HepG2 (cell line): ENCODE measurements around the gene GLUD1. TPM values are rescaled to one million over a fixed set of nuclear protein-coding genes. Genes with fewer than 3 reads are reported as not detected.

Experiments used
- ARNTL ChIP-seq: sonication (generic); formaldehyde crosslinking; IDR thresholded peaks from 2 replicates; pipeline ENCODE4 v1.4.0; 2020; ENCODE audit warnings: mild to moderate bottlenecking, missing genetic modification reagents
- FOXO1 ChIP-seq: sonication (generic); formaldehyde crosslinking; IDR thresholded peaks from 2 replicates; pipeline ENCODE4 v1.4.0; 2020; ENCODE audit warnings: missing genetic modification reagents
- GABPB1 ChIP-seq: IDR thresholded peaks from 2 replicates; pipeline ENCODE4 v1.6.1; 2016; ENCODE audit warnings: mild to moderate bottlenecking, missing genetic modification reagents, moderate library complexity, missing compliant biosample characterization
- JDP2 ChIP-seq: sonication (generic); formaldehyde crosslinking; IDR thresholded peaks from 2 replicates; pipeline ENCODE4 v1.8.1; 2022; ENCODE audit warnings: missing genetic modification reagents, borderline replicate concordance
- MAZ ChIP-seq, 2 experiments: sonication (generic) in 1 of 2; formaldehyde crosslinking in 1 of 2; IDR thresholded peaks; 2 replicates each; pipeline versions ENCODE4 v1.5.0 to v1.6.1; 2012 to 2020; ENCODE audit warnings: low read depth in 2 of 2, mild to moderate bottlenecking in 2 of 2, borderline replicate concordance in 1 of 2, improper control_type of control experiment in 1 of 2, low read length in 1 of 2, missing genetic modification reagents in 1 of 2, moderate library complexity in 1 of 2
- PAWR ChIP-seq: sonication (generic); formaldehyde crosslinking; IDR thresholded peaks from 2 replicates; pipeline ENCODE4 v1.4.0; 2020; ENCODE audit warnings: missing genetic modification reagents, mild to moderate bottlenecking, borderline replicate concordance
- PCBP1 ChIP-seq: fragments of 200-400 bp; formaldehyde crosslinking; IDR thresholded peaks from 2 replicates; pipeline ENCODE4 v1.6.1; 2017; ENCODE audit warnings: mild to moderate bottlenecking, low read depth, low read length, borderline replicate concordance
- PCBP2 ChIP-seq: fragments of 200-400 bp; formaldehyde crosslinking; optimal IDR thresholded peaks from 2 replicates; pipeline ENCODE3; 2018; ENCODE audit warnings: low read length, low read depth; ENCODE audit not compliant: poor library complexity, severe bottlenecking
- PLRG1 ChIP-seq: fragments of 450-650 bp; conservative IDR thresholded peaks from 2 replicates; pipeline ENCODE4 v1.6.1; 2016
- TCF12 ChIP-seq, 2 experiments: fragments of 450-650 bp in 1 of 2; sonication (generic) in 1 of 2; formaldehyde crosslinking in 1 of 2; IDR thresholded peaks; 2 replicates each; pipeline versions ENCODE4 v1.6.1 to v1.8.0; 2017 to 2022; ENCODE audit warnings: antibody characterized with exemption in 1 of 2, mild to moderate bottlenecking in 1 of 2, missing genetic modification reagents in 1 of 2, moderate library complexity in 1 of 2
- THRA ChIP-seq: sonication (generic); formaldehyde crosslinking; IDR thresholded peaks from 2 replicates; pipeline ENCODE4 v1.4.0; 2020; ENCODE audit warnings: missing genetic modification reagents, borderline replicate concordance
- ZGPAT ChIP-seq: IDR thresholded peaks from 2 replicates; pipeline ENCODE4 v1.6.1; 2016; ENCODE audit warnings: mild to moderate bottlenecking
- ZNF292 ChIP-seq: sonication (generic); formaldehyde crosslinking; IDR thresholded peaks from 2 replicates; pipeline ENCODE4 v1.8.1; 2022; ENCODE audit warnings: mild to moderate bottlenecking, low read depth, missing genetic modification reagents, borderline replicate concordance
- ZNF329 ChIP-seq: sonication (generic); formaldehyde crosslinking; IDR thresholded peaks from 2 replicates; pipeline ENCODE4 v1.9.0; 2021; ENCODE audit warnings: low read depth, mild to moderate bottlenecking, missing genetic modification reagents
- ZNF337 ChIP-seq: sonication (generic); formaldehyde crosslinking; IDR thresholded peaks from 2 replicates; pipeline ENCODE4 v1.5.1; 2020; ENCODE audit warnings: missing genetic modification reagents, low read depth, mild to moderate bottlenecking, borderline replicate concordance
- ZNF382 ChIP-seq: sonication (generic); formaldehyde crosslinking; IDR thresholded peaks from 2 replicates; pipeline ENCODE4 v1.5.0; 2020; ENCODE audit warnings: missing genetic modification reagents, mild to moderate bottlenecking, borderline replicate concordance
- ZNF512 ChIP-seq: sonication (generic); formaldehyde crosslinking; IDR thresholded peaks from 2 replicates; pipeline ENCODE4 v1.4.0; 2020; ENCODE audit warnings: mild to moderate bottlenecking, missing genetic modification reagents
- ZNF720 ChIP-seq: sonication (generic); formaldehyde crosslinking; IDR thresholded peaks from 2 replicates; pipeline ENCODE4 v1.4.0; 2020; ENCODE audit warnings: missing genetic modification reagents
- polyA plus RNA-seq, 8 experiments: library from polyadenylated mRNA; depleted of rRNA in 3 of 8; stranded (reverse) in 7 of 8; unstranded in 1 of 8; fragments of >200 nt; fragmentation: Illumina TruSeq in 4 of 8; extraction: Trizol in 4 of 8; gene quantifications; 2 replicates each; pipeline versions ENCODE4 v1.2.1 to v1.2.3, GENCODE V29; 2011 to 2016; ENCODE audit warnings: low read depth in 4 of 8, missing spikeins in 1 of 8, mixed read lengths in 1 of 8; ENCODE audit not compliant: insufficient read depth in 1 of 8
- total RNA-seq, 5 experiments: library from RNA; depleted of rRNA; stranded (reverse); fragments of >200 nt; fragmentation: Illumina TruSeq; extraction: Trizol; gene quantifications; 2 replicates each; pipeline ENCODE4 v1.2.3, GENCODE V29; 2016; ENCODE audit warnings: low read depth in 1 of 5
- TF ChIP-seq, protein P1 (sequence below): sonication (generic); formaldehyde crosslinking; IDR thresholded peaks from 2 replicates; pipeline ENCODE4 v1.5.1; 2020; ENCODE audit warnings: missing genetic modification reagents, mild to moderate bottlenecking, borderline replicate concordance
- TF ChIP-seq, protein P2 (sequence below): sonication (generic); formaldehyde crosslinking; IDR thresholded peaks from 2 replicates; pipeline ENCODE4 v1.8.0; 2022; ENCODE audit warnings: mild to moderate bottlenecking, missing genetic modification reagents, moderate library complexity

The GLUD1 gene
- total and polyA plus RNA-seq, 2 of the 13 experiments (the other 11 are each of a cell fraction or from before 2014, with no cell fraction given), result 301 to 798 TPM

DNA sequence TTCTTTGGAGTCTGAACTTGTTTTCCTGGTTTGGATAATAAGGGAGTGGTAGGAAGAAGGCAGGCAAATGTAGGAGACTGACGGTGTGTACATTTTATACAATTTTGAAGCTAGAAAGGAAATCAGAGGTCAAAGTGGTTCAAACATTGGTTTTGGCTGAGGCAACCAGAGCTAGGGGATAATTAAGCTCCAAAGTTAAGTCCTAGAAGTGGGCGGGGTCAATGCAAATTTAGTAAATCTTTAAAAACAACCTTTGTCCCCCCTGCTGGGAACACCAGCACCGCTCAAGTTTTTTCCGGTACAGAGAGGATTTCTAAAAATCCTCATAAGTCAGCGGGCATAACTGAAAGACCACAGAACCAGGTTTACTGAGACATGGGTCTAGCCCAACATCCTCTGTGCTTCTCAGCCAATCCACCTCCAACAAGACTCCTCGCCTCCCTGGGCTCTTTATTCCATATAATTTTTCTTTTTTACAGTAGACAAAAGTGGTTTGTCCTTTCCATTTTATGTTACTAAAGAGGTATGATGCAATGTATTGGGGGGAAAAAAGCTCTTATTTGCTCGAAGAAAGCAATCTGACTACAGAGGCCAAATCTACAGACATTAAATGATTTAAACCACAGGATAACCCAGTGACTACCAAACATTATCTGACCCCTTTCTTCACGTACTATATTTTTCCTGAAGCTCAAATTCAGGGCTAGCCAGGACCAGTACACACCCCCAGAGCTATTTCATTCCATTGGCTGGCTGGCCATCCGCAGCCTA is 1.6 kb downstream of the GLUD1 start (continued):
- TF ChIP-seq PAWR (CRISPR knock-in tag) (no peak), THRA (CRISPR knock-in tag) (peak; percentile 9; the same call in 1 of the 2 replicates), ZNF329 (CRISPR knock-in tag) (0 out of 2 replicates have a peak, but pooled peaks have one; percentile 23), ZNF337 (CRISPR knock-in tag) (no peak), FOXO1 (CRISPR knock-in tag) (no peak), ZNF382 (CRISPR knock-in tag) (no peak), PCBP1 (no peak), PLRG1 (no peak), MAZ (IDR thresholded peaks at IDR 0.05; ENCODE audit: borderline replicate concordance, low read depth, low read length) (no peak), MAZ (CRISPR knock-in tag; IDR thresholded peaks at IDR 0.05; ENCODE audit: low read depth) (peak; percentile 27; the same call in 1 of the 2 replicates), TCF12 (IDR thresholded peaks at IDR 0.05) (no peak), TCF12 (CRISPR knock-in tag; IDR thresholded peaks at IDR 0.05) (no peak), ZNF512 (CRISPR knock-in tag) (no peak), ZNF292 (CRISPR knock-in tag) (no peak), JDP2 (CRISPR knock-in tag) (no peak), ZGPAT (CRISPR knock-in tag) (peak; percentile 55), GABPB1 (CRISPR knock-in tag) (no peak; the same call in 1 of the 2 replicates), ZNF720 (no peak), ARNTL (CRISPR knock-in tag) (no peak), PCBP2 (no peak)
- TF ChIP-seq, protein P1, sequence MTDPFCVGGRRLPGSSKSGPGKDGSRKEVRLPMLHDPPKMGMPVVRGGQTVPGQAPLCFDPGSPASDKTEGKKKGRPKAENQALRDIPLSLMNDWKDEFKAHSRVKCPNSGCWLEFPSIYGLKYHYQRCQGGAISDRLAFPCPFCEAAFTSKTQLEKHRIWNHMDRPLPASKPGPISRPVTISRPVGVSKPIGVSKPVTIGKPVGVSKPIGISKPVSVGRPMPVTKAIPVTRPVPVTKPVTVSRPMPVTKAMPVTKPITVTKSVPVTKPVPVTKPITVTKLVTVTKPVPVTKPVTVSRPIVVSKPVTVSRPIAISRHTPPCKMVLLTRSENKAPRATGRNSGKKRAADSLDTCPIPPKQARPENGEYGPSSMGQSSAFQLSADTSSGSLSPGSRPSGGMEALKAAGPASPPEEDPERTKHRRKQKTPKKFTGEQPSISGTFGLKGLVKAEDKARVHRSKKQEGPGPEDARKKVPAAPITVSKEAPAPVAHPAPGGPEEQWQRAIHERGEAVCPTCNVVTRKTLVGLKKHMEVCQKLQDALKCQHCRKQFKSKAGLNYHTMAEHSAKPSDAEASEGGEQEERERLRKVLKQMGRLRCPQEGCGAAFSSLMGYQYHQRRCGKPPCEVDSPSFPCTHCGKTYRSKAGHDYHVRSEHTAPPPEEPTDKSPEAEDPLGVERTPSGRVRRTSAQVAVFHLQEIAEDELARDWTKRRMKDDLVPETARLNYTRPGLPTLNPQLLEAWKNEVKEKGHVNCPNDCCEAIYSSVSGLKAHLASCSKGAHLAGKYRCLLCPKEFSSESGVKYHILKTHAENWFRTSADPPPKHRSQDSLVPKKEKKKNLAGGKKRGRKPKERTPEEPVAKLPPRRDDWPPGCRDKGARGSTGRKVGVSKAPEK, result no peak
- TF ChIP-seq, protein P2, sequence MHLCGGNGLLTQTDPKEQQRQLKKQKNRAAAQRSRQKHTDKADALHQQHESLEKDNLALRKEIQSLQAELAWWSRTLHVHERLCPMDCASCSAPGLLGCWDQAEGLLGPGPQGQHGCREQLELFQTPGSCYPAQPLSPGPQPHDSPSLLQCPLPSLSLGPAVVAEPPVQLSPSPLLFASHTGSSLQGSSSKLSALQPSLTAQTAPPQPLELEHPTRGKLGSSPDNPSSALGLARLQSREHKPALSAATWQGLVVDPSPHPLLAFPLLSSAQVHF (CRISPR knock-in tag), result no peak
